Adipose tissue (tissue), 3 donors: ENCODE results near the gene TMEM82. TPM values are rescaled to one million over a fixed set of nuclear protein-coding genes. Genes with fewer than 3 reads are reported as not detected.

Experiments
- H3K27ac ChIP-seq: one replicate; pipeline ENCODE4 v1.5.1; 2013; ENCODE audit warnings: low read depth, low read length
- WGBS, 3 donors: extraction: QIAGEN DNeasy Blood & Tissue Kit; methylation state at CpG; one replicate each; pipeline ENCODE4 v1.1.7; 2013; 5-methylcytosine and 5-hydroxymethylcytosine counted together
- polyA plus RNA-seq, 3 donors: library from polyadenylated mRNA; stranded (reverse); fragments of 200-250 nt; gene quantifications; one replicate each; pipeline ENCODE4 v1.2.3, GENCODE V29; 2013
- donor health status: healthy with polysubstance abuse.
- donor health status: Bipolar disorder and iron deficiency.
- donor health status: healthy.

Gene TMEM82
- polyA plus RNA-seq, 3 donors: 0.04 TPM; not detected in 2

GRCh38 chr1:15764269-15764764, 22.0 kb downstream of the TMEM82 start:
- WGBS, 3 donors: 36 to 67% (median 65%) methylated on average over 10 of the region's 10 CpGs
- no peak overlapping the region for H3K27ac ChIP-seq

DNA sequence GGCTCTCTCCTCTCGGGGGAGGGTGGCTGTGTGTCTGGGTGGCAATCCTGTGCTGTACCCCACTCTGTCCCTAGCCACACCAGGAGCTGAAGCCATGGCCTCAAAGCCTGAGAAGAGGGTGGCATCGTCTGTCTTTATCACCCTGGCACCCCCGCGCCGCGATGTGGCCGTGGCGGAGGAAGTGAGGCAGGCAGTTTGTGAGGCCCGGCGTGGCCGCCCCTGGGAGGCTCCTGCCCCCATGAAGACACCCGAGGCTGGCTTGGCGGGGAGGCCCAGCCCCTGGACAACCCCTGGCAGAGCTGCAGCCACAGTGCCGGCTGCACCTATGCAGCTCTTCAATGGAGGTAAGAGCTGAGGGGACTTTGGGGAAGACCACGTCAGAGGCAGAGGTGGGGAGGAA, 22.6 kb downstream of the TMEM82 start:
- no peak overlapping the region for H3K27ac ChIP-seq
- WGBS, 3 donors: 61 to 88% (median 87%) methylated on average over 15 of the region's 15 CpGs

GRCh38 chr1:15765495-15766194, 23.3 kb downstream of the TMEM82 start:
- H3K27ac ChIP-seq: no peak overlapping the region

DNA sequence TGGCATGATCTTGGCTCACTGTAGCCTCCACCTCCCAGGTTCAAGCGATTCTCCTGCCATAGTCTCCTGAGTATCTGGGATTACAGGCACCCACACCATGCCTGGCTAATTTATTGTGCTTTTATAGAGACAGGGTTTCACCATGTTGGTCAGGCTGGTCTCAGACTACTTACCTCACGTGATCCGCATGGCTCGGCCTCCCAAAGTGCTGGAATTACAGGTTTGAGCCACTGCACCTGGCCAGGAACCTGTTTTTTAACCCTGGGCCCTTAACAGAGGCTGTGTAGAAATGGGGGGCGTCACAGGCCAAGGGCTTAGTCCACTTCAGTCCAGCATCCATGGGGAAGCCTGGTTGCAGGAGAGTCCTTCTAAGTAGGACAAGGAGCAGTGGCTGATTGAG, 25.6 kb downstream of the TMEM82 start:
- 83 to 96% (median 91%) methylated on average over 5 of the region's 5 CpGs for WGBS, 3 donors
- H3K27ac ChIP-seq: no peak overlapping the region

More at GRCh38 chr1:15765495-15766194, 23.3 kb downstream of the TMEM82 start:
- 69 to 86% (median 85%) methylated on average over 20 of the region's 20 CpGs for WGBS, 3 donors

DNA sequence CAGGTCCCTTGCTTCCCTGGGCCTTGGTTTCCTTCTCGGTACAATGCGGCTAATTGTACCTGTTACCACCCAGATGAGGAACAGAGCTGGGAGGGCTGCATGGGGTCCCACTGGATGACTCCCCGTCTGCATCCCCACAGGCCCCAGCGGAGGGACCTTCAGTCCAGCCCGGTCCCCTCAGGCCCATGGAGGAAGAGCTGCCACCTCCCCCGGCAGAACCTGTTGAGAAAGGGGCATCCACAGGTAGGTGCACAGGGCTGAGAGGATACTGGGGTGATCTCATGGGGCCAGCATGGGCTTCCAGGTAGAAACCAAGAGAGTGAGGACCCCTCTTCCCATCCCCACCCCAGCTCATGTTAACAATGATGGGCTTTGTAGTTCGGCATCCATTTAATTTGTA, 26.1 kb downstream of the TMEM82 start:
- WGBS, 3 donors: 93 to 96% (median 94%) methylated on average over 7 of the region's 7 CpGs
- no peak overlapping the region for H3K27ac ChIP-seq

DNA sequence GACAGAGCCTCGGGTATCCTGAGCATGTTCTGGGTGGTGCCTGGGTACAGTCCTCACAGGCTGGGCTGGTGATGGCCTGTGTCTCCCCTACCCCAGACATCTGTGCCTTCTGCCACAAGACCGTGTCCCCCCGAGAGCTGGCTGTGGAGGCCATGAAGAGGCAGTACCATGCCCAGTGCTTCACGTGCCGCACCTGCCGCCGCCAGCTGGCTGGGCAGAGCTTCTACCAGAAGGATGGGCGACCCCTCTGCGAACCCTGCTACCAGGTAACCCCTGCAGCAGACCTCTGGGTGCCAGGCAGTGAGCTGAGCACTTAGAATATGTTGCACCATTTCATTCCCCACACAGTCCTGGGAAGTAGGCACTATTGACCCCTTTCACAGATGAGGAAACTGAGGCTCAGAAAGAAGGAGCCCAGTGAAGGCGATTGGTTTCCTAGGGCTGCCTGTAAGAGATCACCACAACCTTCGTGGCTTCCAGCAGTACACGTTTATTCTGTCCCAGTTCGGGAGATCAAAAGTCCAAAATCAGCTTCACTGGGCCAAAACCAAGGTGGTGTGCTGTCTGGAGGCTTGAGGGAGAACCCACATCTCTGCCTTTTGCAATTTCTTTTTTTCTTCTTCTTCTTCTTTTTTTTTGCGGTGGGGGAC, 28.1 kb downstream of the TMEM82 start:
- no peak overlapping the region for H3K27ac ChIP-seq
- WGBS, 3 donors: 90 to 94% (median 93%) methylated on average over 14 of the region's 14 CpGs

DNA sequence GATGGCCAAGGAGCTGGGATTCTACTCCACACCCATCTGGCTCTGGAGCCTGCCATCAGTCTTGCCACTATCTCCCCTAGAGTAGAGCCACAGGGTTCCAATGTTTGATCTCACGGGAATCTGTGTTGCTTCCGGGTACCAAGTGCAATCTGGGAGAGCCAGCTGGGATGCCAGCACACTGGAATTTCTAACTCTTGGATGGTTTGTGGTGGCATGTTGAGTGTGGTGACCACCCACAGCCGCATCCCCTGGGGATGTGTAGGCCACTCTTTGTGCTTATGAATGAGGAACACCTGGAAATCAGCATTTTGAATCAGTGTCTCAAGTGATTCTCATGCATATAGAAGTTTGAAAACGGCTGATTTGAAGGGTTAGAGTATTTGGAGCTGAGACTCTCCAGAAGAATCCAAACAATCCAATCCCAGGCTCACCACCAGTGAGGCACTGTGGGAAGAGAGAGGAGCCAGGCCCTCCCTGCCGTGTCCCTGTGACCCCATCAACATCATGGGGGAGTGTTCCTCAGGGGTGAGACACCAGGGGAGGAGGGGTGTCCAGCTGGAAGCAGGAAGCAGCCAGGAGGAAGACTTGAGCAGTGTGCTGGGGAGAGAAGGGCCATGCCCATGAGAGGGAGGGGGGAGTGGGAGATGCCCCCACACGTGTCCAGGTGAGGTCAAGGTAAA, 29.7 kb downstream of the TMEM82 start:
- 63 to 83% (median 75%) methylated on average over 6 of the region's 6 CpGs for WGBS, 3 donors
- no peak overlapping the region for H3K27ac ChIP-seq

- H3K27ac ChIP-seq: no peak overlapping the region
- WGBS, 3 donors: 77 to 91% (median 83%) methylated on average over 2 of the region's 2 CpGs
Measured at GRCh38 chr1:15775706-15776105, 33.4 kb downstream of the TMEM82 start.

GRCh38 chr1:15777909-15778707, 35.8 kb downstream of the TMEM82 start:
- H3K27ac ChIP-seq: no peak overlapping the region
- WGBS, 3 donors: 78 to 95% (median 85%) methylated on average over 7 of the region's 7 CpGs

- no peak overlapping the region for H3K27ac ChIP-seq
- WGBS, 3 donors: 93 to 96% (median 96%) methylated on average over 8 of the region's 8 CpGs
Measured at GRCh38 chr1:15785683-15786082, 43.4 kb downstream of the TMEM82 start.

GRCh38 chr1:15786581-15786980, 44.3 kb downstream of the TMEM82 start:
- WGBS, 3 donors: 77 to 88% (median 77%) methylated on average over 10 of the region's 10 CpGs
- no peak overlapping the region for H3K27ac ChIP-seq

GRCh38 chr1:15788624-15789301, 46.5 kb downstream of the TMEM82 start:
- 76 to 82% (median 80%) methylated on average over 13 of the region's 13 CpGs for WGBS, 3 donors
- no peak overlapping the region for H3K27ac ChIP-seq

DNA sequence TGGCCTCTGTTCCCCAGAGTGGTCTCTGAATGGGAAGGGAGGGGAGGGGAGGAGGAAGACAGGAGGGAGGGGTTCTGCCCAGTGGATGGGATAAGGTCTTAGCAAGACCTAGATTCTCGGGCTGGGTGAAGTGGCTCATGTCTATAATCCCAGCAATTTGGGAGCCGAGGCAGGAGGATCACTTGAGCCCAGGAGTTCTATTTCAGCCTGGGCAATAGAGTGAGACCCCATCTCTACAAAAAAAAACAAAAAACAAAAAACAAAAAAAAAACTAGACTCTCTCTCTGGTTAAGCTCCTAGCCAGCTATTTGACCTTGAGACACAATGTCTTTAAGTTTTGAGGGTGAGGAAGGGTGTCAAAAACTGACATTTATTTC, 53.8 kb downstream of the TMEM82 start:
- 88 to 90% (median 89%) methylated on average over 2 of the region's 2 CpGs for WGBS, 3 donors
- no peak overlapping the region for H3K27ac ChIP-seq

Other genes starting within 250 kb of the TMEM82 start
- 10 to 100 TPM; 12.7 to 22.0 (median 14.5) TPM for gene CASP9, start 218.3 kb upstream of the TMEM82 start, polyA plus RNA-seq
- gene DNAJC16, start 215.7 kb upstream of the TMEM82 start, polyA plus RNA-seq: 1 to 10 TPM; 3.0 to 3.6 (median 3.2) TPM
- gene AGMAT, start 157.4 kb upstream of the TMEM82 start, polyA plus RNA-seq: under 1 TPM; 0.21 to 0.45 (median 0.29) TPM
- 10 to 100 TPM in 1 of 3 donors, 1 to 10 TPM in 2; 4.2 to 10.4 (median 8.5) TPM for gene DDI2, start 125.0 kb upstream of the TMEM82 start, polyA plus RNA-seq
- 10 to 100 TPM; 23.4 to 55.2 (median 41.1) TPM for gene PLEKHM2, start 58.2 kb upstream of the TMEM82 start, polyA plus RNA-seq
- 1 to 10 TPM; 2.3 to 4.2 (median 2.8) TPM for gene SLC25A34, start 6.2 kb upstream of the TMEM82 start, polyA plus RNA-seq
- gene FBLIM1, start 16.3 kb downstream of the TMEM82 start, polyA plus RNA-seq: 10 to 100 TPM; 13.8 to 37.7 (median 26.1) TPM
- 1 to 10 TPM; 1.2 to 3.4 (median 2.6) TPM for gene UQCRHL, start 65.2 kb downstream of the TMEM82 start, polyA plus RNA-seq
- 10 to 100 TPM; 15.7 to 28.8 (median 20.2) TPM for gene SPEN, start 105.2 kb downstream of the TMEM82 start, polyA plus RNA-seq
- gene ZBTB17, start 233.6 kb downstream of the TMEM82 start, polyA plus RNA-seq: 10 to 100 TPM; 23.9 to 36.2 (median 33.9) TPM